ENCODE data around the gene AMBN.

AMBN gene

DNA sequence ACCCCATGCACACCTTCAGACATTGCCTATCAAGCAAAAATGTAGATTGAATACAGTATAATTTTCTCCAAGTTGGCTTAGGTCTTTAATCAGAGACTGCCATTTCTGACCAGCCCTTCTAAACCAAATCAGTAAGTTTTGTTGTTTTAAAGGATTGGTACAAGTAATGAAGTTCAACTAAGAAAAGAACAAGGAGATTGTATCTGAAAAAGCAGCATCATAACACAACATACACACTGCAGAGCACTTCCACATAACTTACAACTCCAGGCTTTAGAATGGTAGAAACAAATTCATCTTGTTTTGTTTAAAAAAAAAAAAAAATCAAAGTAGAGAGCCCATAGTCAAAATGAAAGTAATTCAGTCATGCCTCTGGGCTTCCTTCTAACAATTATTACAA, 16.1 kb upstream of the AMBN start:
- Histone ChIP-seq H3K4me3 (ENCODE audit: insufficient read depth in 1 of 2, low read depth in 1 of 2, low read length in 2 of 2) (no peak overlapping the region), H4K8ac (ENCODE audit: low read length) (no peak overlapping the region), H3K4me2 (ENCODE audit: low read length, poor library complexity, severe bottlenecking) (no peak overlapping the region), H3K27ac (ENCODE audit: low read length, poor library complexity, severe bottlenecking) (no peak overlapping the region), H2BK15ac (ENCODE audit: low read depth, poor library complexity, severe bottlenecking) (no peak overlapping the region), H3K9ac (ENCODE audit: low read length) (no peak overlapping the region), H2AK5ac (ENCODE audit: low read length, severe bottlenecking) (no peak overlapping the region), H3K9me3 (ENCODE audit: control insufficient read depth, low read length) (peaks cover 7% of the 10 kb centered on the region), H3K4ac (ENCODE audit: low read depth in 1 of 2, low read length in 2 of 2) (no peak overlapping the region), H3K14ac (ENCODE audit: low read length in 2 of 2) (no peak overlapping the region), H3K36me3 (ENCODE audit: control insufficient read depth in 1 of 2, insufficient read depth in 2 of 2, low read depth in 1 of 2, low read length in 2 of 2) (no peaks in the 10 kb centered on the region), H3K23ac (ENCODE audit: low read length in 2 of 2) (no peak overlapping the region), H3K79me1 (replicated peaks; ENCODE audit: low read length, poor library complexity, severe bottlenecking) (no peaks in the 10 kb centered on the region), H3K4me1 (ENCODE audit: control insufficient read depth, insufficient read depth, low read depth, low read length) (no peaks in the 10 kb centered on the region), H2AFZ (ENCODE audit: low read depth, low read length) (no peak overlapping the region), H2BK5ac (ENCODE audit: low read depth, low read length, poor library complexity, severe bottlenecking) (no peak overlapping the region), H3K18ac (ENCODE audit: low read depth in 1 of 2, low read length in 2 of 2) (no peak overlapping the region), H3K27me3 (ENCODE audit: control insufficient read depth in 1 of 2, insufficient read depth in 1 of 2, low read length in 2 of 2) (no peaks in the 10 kb centered on the region), H2BK12ac (ENCODE audit: low read length in 2 of 2) (no peak overlapping the region), H4K91ac (ENCODE audit: low read length) (no peak overlapping the region), H2BK120ac (ENCODE audit: low read depth, low read length) (no peak overlapping the region)
- no peak for DNase-seq

GRCh38 chr4:70577220-70577927, 14.7 kb upstream of the AMBN start:
- Histone ChIP-seq H3K4ac (ENCODE audit: low read depth in 1 of 2, low read length in 2 of 2) (no peak overlapping the region), H3K23ac (ENCODE audit: low read length in 2 of 2) (no peak overlapping the region), H3K9ac (ENCODE audit: low read length) (no peak overlapping the region), H4K91ac (ENCODE audit: low read length) (no peak overlapping the region), H3K27ac (ENCODE audit: low read length, poor library complexity, severe bottlenecking) (no peak overlapping the region), H3K27me3 (ENCODE audit: control insufficient read depth in 1 of 2, insufficient read depth in 1 of 2, low read length in 2 of 2) (no peaks in the 10 kb centered on the region), H2BK120ac (ENCODE audit: low read depth, low read length) (no peak overlapping the region), H2BK12ac (ENCODE audit: low read length in 2 of 2) (no peak overlapping the region), H3K4me1 (ENCODE audit: control insufficient read depth, insufficient read depth, low read depth, low read length) (no peaks in the 10 kb centered on the region), H2BK15ac (ENCODE audit: low read depth, poor library complexity, severe bottlenecking) (no peak overlapping the region), H3K79me1 (replicated peaks; ENCODE audit: low read length, poor library complexity, severe bottlenecking) (no peaks in the 10 kb centered on the region), H3K18ac (ENCODE audit: low read depth in 1 of 2, low read length in 2 of 2) (no peak overlapping the region), H2AFZ (ENCODE audit: low read depth, low read length) (no peak overlapping the region), H4K8ac (ENCODE audit: low read length) (no peak overlapping the region), H3K4me2 (ENCODE audit: low read length, poor library complexity, severe bottlenecking) (no peak overlapping the region), H3K4me3 (ENCODE audit: insufficient read depth in 1 of 2, low read depth in 1 of 2, low read length in 2 of 2) (no peak overlapping the region), H3K9me3 (ENCODE audit: control insufficient read depth, low read length) (peaks cover 7% of the 10 kb centered on the region), H3K14ac (ENCODE audit: low read length in 2 of 2) (no peak overlapping the region), H2BK5ac (ENCODE audit: low read depth, low read length, poor library complexity, severe bottlenecking) (no peak overlapping the region), H2AK5ac (ENCODE audit: low read length, severe bottlenecking) (no peak overlapping the region), H3K36me3 (ENCODE audit: control insufficient read depth in 1 of 2, insufficient read depth in 2 of 2, low read depth in 1 of 2, low read length in 2 of 2) (no peaks in the 10 kb centered on the region)
- DNase-seq, result no peak
- whole genome bisulfite sequencing, result 31% methylated on average over 6 of the region's 6 CpGs

- Histone ChIP-seq H2BK12ac (ENCODE audit: low read length in 2 of 2) (no peak overlapping the region), H2BK15ac (ENCODE audit: low read depth, poor library complexity, severe bottlenecking) (no peak overlapping the region), H3K36me3 (ENCODE audit: control insufficient read depth in 1 of 2, insufficient read depth in 2 of 2, low read depth in 1 of 2, low read length in 2 of 2) (no peaks in the 10 kb centered on the region), H3K4me1 (ENCODE audit: control insufficient read depth, insufficient read depth, low read depth, low read length) (no peaks in the 10 kb centered on the region), H3K9ac (ENCODE audit: low read length) (no peak overlapping the region), H3K9me3 (ENCODE audit: control insufficient read depth, low read length) (no peaks in the 10 kb centered on the region), H3K23ac (ENCODE audit: low read length in 2 of 2) (no peak overlapping the region), H3K4ac (ENCODE audit: low read depth in 1 of 2, low read length in 2 of 2) (no peak overlapping the region), H3K14ac (ENCODE audit: low read length in 2 of 2) (no peak overlapping the region), H4K91ac (ENCODE audit: low read length) (no peak overlapping the region), H3K27me3 (ENCODE audit: control insufficient read depth in 1 of 2, insufficient read depth in 1 of 2, low read length in 2 of 2) (no peaks in the 10 kb centered on the region), H2AFZ (ENCODE audit: low read depth, low read length) (no peak overlapping the region), H3K79me1 (replicated peaks; ENCODE audit: low read length, poor library complexity, severe bottlenecking) (no peaks in the 10 kb centered on the region), H3K18ac (ENCODE audit: low read depth in 1 of 2, low read length in 2 of 2) (no peak overlapping the region), H3K4me3 (ENCODE audit: insufficient read depth in 1 of 2, low read depth in 1 of 2, low read length in 2 of 2) (no peak overlapping the region), H2BK120ac (ENCODE audit: low read depth, low read length) (no peak overlapping the region), H3K27ac (ENCODE audit: low read length, poor library complexity, severe bottlenecking) (no peak overlapping the region), H2AK5ac (ENCODE audit: low read length, severe bottlenecking) (no peak overlapping the region), H3K4me2 (ENCODE audit: low read length, poor library complexity, severe bottlenecking) (no peak overlapping the region), H4K8ac (ENCODE audit: low read length) (no peak overlapping the region), H2BK5ac (ENCODE audit: low read depth, low read length, poor library complexity, severe bottlenecking) (no peak overlapping the region)
- WGBS, result 96% methylated on average over 2 of the region's 2 CpGs
- no peak for DNase-seq
Observed at GRCh38 chr4:70581980-70582379, 10.1 kb upstream of the AMBN start.

DNA sequence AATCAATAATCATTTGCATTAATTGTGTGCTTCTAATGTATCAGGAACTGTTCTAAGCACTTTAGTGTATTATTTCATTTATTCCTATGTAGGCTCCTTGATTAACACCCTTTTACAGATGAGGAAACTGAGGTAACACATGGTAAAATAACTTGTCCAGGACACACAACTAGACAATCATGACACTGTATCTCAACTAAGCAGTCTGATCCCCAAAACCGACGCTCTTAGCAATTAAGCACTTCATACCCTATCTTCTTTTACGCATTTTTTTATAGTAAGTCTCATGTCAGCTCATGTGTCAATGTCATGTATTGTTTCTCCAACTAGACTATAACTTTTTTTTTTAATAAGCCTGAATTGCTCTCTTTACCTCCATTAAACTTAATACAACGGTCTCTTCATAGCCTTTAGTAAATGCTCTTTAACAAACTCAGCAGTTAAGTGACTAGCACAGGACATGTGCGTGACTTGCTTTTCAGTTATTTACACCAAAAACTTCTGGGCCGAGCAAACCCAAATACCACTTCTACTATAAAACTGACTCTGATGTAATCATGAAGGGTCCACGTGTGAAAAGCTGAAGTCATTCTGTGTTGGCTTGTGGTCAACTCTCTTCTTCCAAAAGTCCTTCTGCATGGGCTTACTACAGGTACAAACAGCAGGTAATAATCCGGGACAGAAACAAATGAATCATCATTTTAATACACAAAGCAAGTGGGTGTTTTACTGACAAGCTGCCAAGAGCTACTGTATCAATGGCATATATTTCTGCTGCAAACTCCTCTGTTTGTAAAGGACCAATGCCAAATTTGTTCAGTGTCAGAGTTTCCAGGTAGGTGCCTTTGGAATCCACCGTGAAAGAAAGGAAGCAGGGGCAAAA, 7.9 kb upstream of the AMBN start:
- H3K79me1 ChIP-seq (replicated peaks; ENCODE audit: low read length, poor library complexity, severe bottlenecking), result no peaks in the 10 kb centered on the region
- no peaks in the 10 kb centered on the region for H3K4me1 ChIP-seq (ENCODE audit: control insufficient read depth, insufficient read depth, low read depth, low read length)
- H2AFZ ChIP-seq (ENCODE audit: low read depth, low read length), result no peak overlapping the region
- H3K14ac ChIP-seq (ENCODE audit: low read length in 2 of 2), result no peak overlapping the region
- H3K9me3 ChIP-seq (ENCODE audit: control insufficient read depth, low read length), result no peaks in the 10 kb centered on the region
- H3K4ac ChIP-seq (ENCODE audit: low read depth in 1 of 2, low read length in 2 of 2), result no peak overlapping the region
- no peak overlapping the region for H3K9ac ChIP-seq (ENCODE audit: low read length)
- no peaks in the 10 kb centered on the region for H3K27me3 ChIP-seq (ENCODE audit: control insufficient read depth in 1 of 2, insufficient read depth in 1 of 2, low read length in 2 of 2)
- 87% methylated on average over 9 of the region's 9 CpGs for WGBS
- no peak overlapping the region for H4K8ac ChIP-seq (ENCODE audit: low read length)
- no peak overlapping the region for H2BK12ac ChIP-seq (ENCODE audit: low read length in 2 of 2)
- H2BK5ac ChIP-seq (ENCODE audit: low read depth, low read length, poor library complexity, severe bottlenecking), result no peak overlapping the region
- no peak overlapping the region for H3K27ac ChIP-seq (ENCODE audit: low read length, poor library complexity, severe bottlenecking)
- no peak overlapping the region for H3K4me3 ChIP-seq (ENCODE audit: insufficient read depth in 1 of 2, low read depth in 1 of 2, low read length in 2 of 2)
- no peak overlapping the region for H2BK120ac ChIP-seq (ENCODE audit: low read depth, low read length)
- H3K36me3 ChIP-seq (ENCODE audit: control insufficient read depth in 1 of 2, insufficient read depth in 2 of 2, low read depth in 1 of 2, low read length in 2 of 2), result no peaks in the 10 kb centered on the region
- no peak overlapping the region for H3K23ac ChIP-seq (ENCODE audit: low read length in 2 of 2)
- H2BK15ac ChIP-seq (ENCODE audit: low read depth, poor library complexity, severe bottlenecking), result no peak overlapping the region
- no peak overlapping the region for H3K18ac ChIP-seq (ENCODE audit: low read depth in 1 of 2, low read length in 2 of 2)
- no peak overlapping the region for H3K4me2 ChIP-seq (ENCODE audit: low read length, poor library complexity, severe bottlenecking)
- no peak overlapping the region for H4K91ac ChIP-seq (ENCODE audit: low read length)
- no peak for DNase-seq
- H2AK5ac ChIP-seq (ENCODE audit: low read length, severe bottlenecking), result no peak overlapping the region

Measured in mesenchymal stem cell (in vitro differentiated cells and primary cell).